Measurements from ENCODE around the gene AZI2.

AZI2 gene

DNA sequence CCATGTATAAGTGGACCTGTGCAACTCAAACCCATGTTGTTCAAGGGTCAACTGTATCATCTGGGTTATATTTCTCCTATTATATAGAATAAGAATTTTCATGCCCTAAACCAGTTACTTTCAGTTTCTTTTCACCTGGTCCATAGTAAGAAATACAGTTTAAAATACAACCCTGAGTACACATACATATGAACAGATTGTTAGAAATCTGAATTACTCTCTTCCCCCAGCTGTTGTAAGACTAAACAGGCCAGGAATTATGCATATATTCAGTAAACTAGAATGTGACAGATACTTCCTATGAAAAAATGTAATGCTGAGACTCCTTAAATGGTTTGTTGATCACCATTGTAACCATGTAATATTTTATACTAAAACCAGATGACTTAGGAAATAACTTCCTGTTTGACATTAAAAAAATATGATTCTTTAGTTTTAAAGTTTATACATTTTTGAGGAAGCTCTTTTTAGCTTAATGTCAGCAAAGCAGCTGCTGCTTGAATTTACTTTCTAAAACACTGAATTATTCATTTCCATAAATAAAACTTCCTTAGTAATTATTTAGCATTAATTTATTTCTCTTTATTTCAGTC lies 52.6 kb downstream of the AZI2 start:
- H3K9ac ChIP-seq (ENCODE audit: low read depth, low read length), result no peak overlapping the region
- H3K4me1 ChIP-seq (ENCODE audit: control insufficient read depth, insufficient read depth, low read length), result peaks cover 2% of the 10 kb centered on the region
- no peak overlapping the region for H3K4me3 ChIP-seq (ENCODE audit: low read depth, low read length)
- no peaks in the 10 kb centered on the region for H3K9me3 ChIP-seq (ENCODE audit: control insufficient read depth, insufficient read depth, low read length)
- H3K27me3 ChIP-seq (ENCODE audit: control insufficient read depth, insufficient read depth, low read length), result no peaks in the 10 kb centered on the region
- no peaks in the 10 kb centered on the region for H3K36me3 ChIP-seq (ENCODE audit: control insufficient read depth, insufficient read depth, low read length)

DNA sequence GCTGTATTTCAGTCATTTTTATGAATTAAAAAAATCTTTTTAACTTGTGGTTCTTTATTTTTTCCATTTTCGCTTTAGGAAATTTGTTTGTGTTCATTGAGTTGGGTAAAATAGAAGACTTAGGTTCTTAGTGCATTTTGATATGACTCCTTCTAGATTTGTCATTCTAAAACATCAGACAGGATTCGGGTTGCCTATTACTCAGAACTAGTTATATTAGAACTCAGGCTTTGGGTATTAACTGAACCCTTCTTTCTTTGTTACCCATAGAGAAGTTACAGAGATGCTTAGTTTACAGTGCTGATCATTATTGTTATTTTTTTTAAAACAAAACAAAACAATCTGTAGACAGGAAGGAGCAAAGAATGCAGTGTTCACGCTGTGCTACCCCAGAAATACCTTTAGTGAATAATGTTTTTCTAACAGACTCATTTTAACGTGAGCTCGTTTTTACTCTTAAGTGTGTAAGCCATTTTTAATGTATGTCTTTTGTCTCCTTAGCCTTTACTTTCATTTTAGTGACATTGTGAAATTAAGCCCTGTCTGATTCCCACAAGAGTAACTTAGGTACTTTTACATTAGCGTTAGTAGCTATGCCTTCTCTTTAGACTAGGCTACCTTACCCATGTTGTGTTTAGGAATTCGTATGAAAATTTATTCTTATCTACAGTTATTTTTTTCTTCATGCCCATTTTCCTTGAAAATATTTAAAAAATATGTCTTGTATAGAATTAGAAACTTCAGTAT lies 53.8 kb downstream of the AZI2 start:
- H3K4me3 ChIP-seq (ENCODE audit: low read depth, low read length), result no peak overlapping the region
- H3K36me3 ChIP-seq (ENCODE audit: control insufficient read depth, insufficient read depth, low read length), result no peaks in the 10 kb centered on the region
- H3K4me1 ChIP-seq (ENCODE audit: control insufficient read depth, insufficient read depth, low read length), result peaks cover 2% of the 10 kb centered on the region
- no peaks in the 10 kb centered on the region for H3K9me3 ChIP-seq (ENCODE audit: control insufficient read depth, insufficient read depth, low read length)
- no peak overlapping the region for H3K9ac ChIP-seq (ENCODE audit: low read depth, low read length)
- H3K27me3 ChIP-seq (ENCODE audit: control insufficient read depth, insufficient read depth, low read length), result no peaks in the 10 kb centered on the region

DNA sequence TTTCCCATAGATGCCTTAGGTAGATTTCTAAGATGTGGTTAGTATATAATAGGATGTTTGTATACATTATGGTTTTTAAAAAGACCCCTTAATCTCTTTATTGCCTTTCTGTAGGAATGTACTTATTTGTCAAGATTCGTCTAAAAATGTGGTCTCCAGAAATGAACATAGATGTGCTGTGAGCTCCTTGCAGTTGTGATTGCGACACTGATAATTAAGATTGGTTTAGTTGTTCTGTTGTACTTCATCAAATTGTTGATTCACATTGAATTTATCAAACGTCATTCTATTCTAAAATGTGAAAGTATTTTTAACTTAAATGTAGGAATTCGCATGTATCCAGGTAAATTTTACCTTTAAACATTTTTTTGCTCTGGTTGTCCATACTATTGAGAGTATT lies 56.0 kb downstream of the AZI2 start:
- Histone ChIP-seq H3K27me3 (ENCODE audit: control insufficient read depth, insufficient read depth, low read length) (no peaks in the 10 kb centered on the region), H3K36me3 (ENCODE audit: control insufficient read depth, insufficient read depth, low read length) (no peaks in the 10 kb centered on the region), H3K4me1 (ENCODE audit: control insufficient read depth, insufficient read depth, low read length) (peaks cover 2% of the 10 kb centered on the region), H3K9me3 (ENCODE audit: control insufficient read depth, insufficient read depth, low read length) (no peaks in the 10 kb centered on the region), H3K9ac (ENCODE audit: low read depth, low read length) (no peak overlapping the region), H3K4me3 (ENCODE audit: low read depth, low read length) (no peak overlapping the region)

- H3K36me3 ChIP-seq (ENCODE audit: control insufficient read depth, insufficient read depth, low read length), result no peaks in the 10 kb centered on the region
- peaks cover 2% of the 10 kb centered on the region for H3K4me1 ChIP-seq (ENCODE audit: control insufficient read depth, insufficient read depth, low read length)
- H3K9ac ChIP-seq (ENCODE audit: low read depth, low read length), result no peak overlapping the region
- no peak overlapping the region for H3K4me3 ChIP-seq (ENCODE audit: low read depth, low read length)
- no peaks in the 10 kb centered on the region for H3K9me3 ChIP-seq (ENCODE audit: control insufficient read depth, insufficient read depth, low read length)
- H3K27me3 ChIP-seq (ENCODE audit: control insufficient read depth, insufficient read depth, low read length), result no peaks in the 10 kb centered on the region
Observed at GRCh38 chr3:28291577-28291976, 57.0 kb downstream of the AZI2 start.

GRCh38 chr3:28290863-28291300 lies 57.7 kb downstream of the AZI2 start:
- no peak overlapping the region for H3K9ac ChIP-seq (ENCODE audit: low read depth, low read length)
- no peaks in the 10 kb centered on the region for H3K9me3 ChIP-seq (ENCODE audit: control insufficient read depth, insufficient read depth, low read length)
- H3K36me3 ChIP-seq (ENCODE audit: control insufficient read depth, insufficient read depth, low read length), result no peaks in the 10 kb centered on the region
- no peak overlapping the region for H3K4me3 ChIP-seq (ENCODE audit: low read depth, low read length)
- peaks cover 2% of the 10 kb centered on the region for H3K4me1 ChIP-seq (ENCODE audit: control insufficient read depth, insufficient read depth, low read length)
- no peaks in the 10 kb centered on the region for H3K27me3 ChIP-seq (ENCODE audit: control insufficient read depth, insufficient read depth, low read length)

GRCh38 chr3:28287046-28287445 lies 61.6 kb downstream of the AZI2 start:
- Histone ChIP-seq H3K36me3 (ENCODE audit: control insufficient read depth, insufficient read depth, low read length) (no peaks in the 10 kb centered on the region), H3K9me3 (ENCODE audit: control insufficient read depth, insufficient read depth, low read length) (no peaks in the 10 kb centered on the region), H3K9ac (ENCODE audit: low read depth, low read length) (no peak overlapping the region), H3K4me1 (ENCODE audit: control insufficient read depth, insufficient read depth, low read length) (peaks cover 2% of the 10 kb centered on the region), H3K4me3 (ENCODE audit: low read depth, low read length) (no peak overlapping the region), H3K27me3 (ENCODE audit: control insufficient read depth, insufficient read depth, low read length) (no peaks in the 10 kb centered on the region)

- H3K9ac ChIP-seq (ENCODE audit: low read depth, low read length), result no peak overlapping the region
- H3K27me3 ChIP-seq (ENCODE audit: control insufficient read depth, insufficient read depth, low read length), result no peaks in the 10 kb centered on the region
- no peaks in the 10 kb centered on the region for H3K9me3 ChIP-seq (ENCODE audit: control insufficient read depth, insufficient read depth, low read length)
- H3K4me1 ChIP-seq (ENCODE audit: control insufficient read depth, insufficient read depth, low read length), result peaks cover under 1% of the 10 kb centered on the region
- H3K4me3 ChIP-seq (ENCODE audit: low read depth, low read length), result no peak overlapping the region
- H3K36me3 ChIP-seq (ENCODE audit: control insufficient read depth, insufficient read depth, low read length), result no peaks in the 10 kb centered on the region
Observed at GRCh38 chr3:28286595-28286994, 62.0 kb downstream of the AZI2 start.

GRCh38 chr3:28280781-28281180 lies 67.8 kb downstream of the AZI2 start:
- Histone ChIP-seq H3K9ac (ENCODE audit: low read depth, low read length) (no peak overlapping the region), H3K36me3 (ENCODE audit: control insufficient read depth, insufficient read depth, low read length) (no peaks in the 10 kb centered on the region), H3K27me3 (ENCODE audit: control insufficient read depth, insufficient read depth, low read length) (no peaks in the 10 kb centered on the region), H3K4me3 (ENCODE audit: low read depth, low read length) (no peak overlapping the region), H3K9me3 (ENCODE audit: control insufficient read depth, insufficient read depth, low read length) (no peaks in the 10 kb centered on the region), H3K4me1 (ENCODE audit: control insufficient read depth, insufficient read depth, low read length) (no peaks in the 10 kb centered on the region)

GRCh38 chr3:28279770-28280169 lies 68.9 kb downstream of the AZI2 start:
- no peak overlapping the region for H3K9ac ChIP-seq (ENCODE audit: low read depth, low read length)
- H3K36me3 ChIP-seq (ENCODE audit: control insufficient read depth, insufficient read depth, low read length), result no peaks in the 10 kb centered on the region
- H3K9me3 ChIP-seq (ENCODE audit: control insufficient read depth, insufficient read depth, low read length), result no peaks in the 10 kb centered on the region
- H3K27me3 ChIP-seq (ENCODE audit: control insufficient read depth, insufficient read depth, low read length), result no peaks in the 10 kb centered on the region
- no peak overlapping the region for H3K4me3 ChIP-seq (ENCODE audit: low read depth, low read length)
- H3K4me1 ChIP-seq (ENCODE audit: control insufficient read depth, insufficient read depth, low read length), result no peaks in the 10 kb centered on the region

- H3K9me3 ChIP-seq (ENCODE audit: control insufficient read depth, insufficient read depth, low read length), result no peaks in the 10 kb centered on the region
- no peak overlapping the region for H3K4me3 ChIP-seq (ENCODE audit: low read depth, low read length)
- no peaks in the 10 kb centered on the region for H3K4me1 ChIP-seq (ENCODE audit: control insufficient read depth, insufficient read depth, low read length)
- H3K27me3 ChIP-seq (ENCODE audit: control insufficient read depth, insufficient read depth, low read length), result no peaks in the 10 kb centered on the region
- H3K9ac ChIP-seq (ENCODE audit: low read depth, low read length), result no peak overlapping the region
- H3K36me3 ChIP-seq (ENCODE audit: control insufficient read depth, insufficient read depth, low read length), result no peaks in the 10 kb centered on the region
Observed at GRCh38 chr3:28278918-28279317, 69.7 kb downstream of the AZI2 start.

- no peak overlapping the region for H3K9ac ChIP-seq (ENCODE audit: low read depth, low read length)
- H3K36me3 ChIP-seq (ENCODE audit: control insufficient read depth, insufficient read depth, low read length), result peaks cover 3% of the 10 kb centered on the region
- H3K4me3 ChIP-seq (ENCODE audit: low read depth, low read length), result no peak overlapping the region
- no peaks in the 10 kb centered on the region for H3K4me1 ChIP-seq (ENCODE audit: control insufficient read depth, insufficient read depth, low read length)
- H3K9me3 ChIP-seq (ENCODE audit: control insufficient read depth, insufficient read depth, low read length), result no peaks in the 10 kb centered on the region
- H3K27me3 ChIP-seq (ENCODE audit: control insufficient read depth, insufficient read depth, low read length), result no peaks in the 10 kb centered on the region
Observed at GRCh38 chr3:28273837-28274236, 74.8 kb downstream of the AZI2 start.

Measured in iPS-15b (cell line).